Caco-2 (cell line): ENCODE results near the gene NPAS2. TPM values are rescaled to one million over a fixed set of nuclear protein-coding genes. Genes with fewer than 3 reads are reported as not detected.

ENCODE experiments used
- BruUV-seq: library from RNA; stranded (reverse); fragments of 400-500 nt; replicated peaks from 2 replicates; lab custom pipeline; 2021; lab: Mats Ljungman, UMichigan
- CTCF ChIA-PET: fragments of 300-600 bp; sonication (Branson Sonifier 250); formaldehyde crosslinking; loops from one replicate; lab custom pipeline; 2022; ENCODE audit warnings: antibody characterized with exemption; lab: Charles Lee
- POLR2A ChIA-PET: fragments of 300-600 bp; sonication (Branson Sonifier 250); formaldehyde crosslinking; loops from one replicate; lab custom pipeline; 2022; ENCODE audit warnings: antibody characterized with exemption; lab: Charles Lee
- DNase-seq, 2 experiments: peaks; one replicate each; pipeline versions ENCODE4 v3.0.0 to v3.0.0-alpha.2; 2020 to 2022
- H3K27me3 ChIP-seq: replicated peaks from 2 replicates; pipeline ENCODE4 v1.6.0; 2011; ENCODE audit warnings: low read length; ENCODE audit not compliant: control insufficient read depth, insufficient read depth
- H3K36me3 ChIP-seq: 2 replicates; pipeline ENCODE4 v1.5.1; 2011; ENCODE audit warnings: low read length; ENCODE audit not compliant: control insufficient read depth, insufficient read depth
- H3K4me1 ChIP-seq: fragments of 250-450 bp; sonication (Bioruptor Pico); 2 replicates; pipeline ENCODE4 v1.5.1; 2020; ENCODE audit warnings: mild to moderate bottlenecking
- H3K4me3 ChIP-seq: 2 replicates; pipeline ENCODE4 v1.5.1; 2011; ENCODE audit warnings: low read depth, mild to moderate bottlenecking, control low read depth, low read length
- H3K9me3 ChIP-seq: fragments of 250-450 bp; sonication (Bioruptor Pico); 2 replicates; pipeline ENCODE4 v1.5.1; 2020; ENCODE audit warnings: mild to moderate bottlenecking, moderate library complexity
- H3K27ac Mint-ChIP-seq: one replicate; pipeline ENCODE4 v1.8.0; 2022; ENCODE audit warnings: mixed read lengths; ENCODE audit not compliant: unreplicated experiment
- H3K27me3 Mint-ChIP-seq: one replicate; pipeline ENCODE4 v1.8.0; 2022; ENCODE audit warnings: mixed read lengths; ENCODE audit not compliant: insufficient read depth, unreplicated experiment
- H3K36me3 Mint-ChIP-seq: one replicate; pipeline ENCODE4 v1.8.0; 2022; ENCODE audit warnings: mild to moderate bottlenecking, mixed read lengths; ENCODE audit not compliant: insufficient read depth, unreplicated experiment
- H3K4me1 Mint-ChIP-seq: one replicate; pipeline ENCODE4 v1.8.0; 2022; ENCODE audit warnings: low read depth, mixed read lengths; ENCODE audit not compliant: unreplicated experiment
- H3K4me3 Mint-ChIP-seq: one replicate; pipeline ENCODE4 v1.8.0; 2022; ENCODE audit warnings: mild to moderate bottlenecking, moderate library complexity, mixed read lengths; ENCODE audit not compliant: unreplicated experiment
- H3K9me3 Mint-ChIP-seq: one replicate; pipeline ENCODE4 v1.8.0; 2022; ENCODE audit warnings: mixed read lengths; ENCODE audit not compliant: unreplicated experiment
- intact Hi-C: fragments of 100-400 bp; cut with micrococcal nuclease; formaldehyde crosslinking; loops from one replicate; pipeline ENCODE4 v1.10.0; 2022; ENCODE audit not compliant: unreplicated experiment
- total RNA-seq: library from RNA; stranded (reverse); gene quantifications from 2 replicates; pipeline ENCODE4 v1.2.3, GENCODE V29; 2022
- TF ChIP-seq, protein P1 (sequence below), 2 experiments: fragments of 200-600 bp in 1 of 2; IDR thresholded peaks; 1 replicate in 1 of 2; 2 replicates in 1 of 2; pipeline versions ENCODE4 v1.5.1 to v1.8.0; 2011 to 2022; ENCODE audit warnings: antibody characterized with exemption in 1 of 2, control low read depth in 1 of 2, inconsistent platforms in 1 of 2, low read depth in 1 of 2, low read length in 1 of 2, mild to moderate bottlenecking in 1 of 2, moderate library complexity in 1 of 2; ENCODE audit not compliant: insufficient read depth in 1 of 2, severe bottlenecking in 1 of 2, unreplicated experiment in 1 of 2

Gene NPAS2
- total RNA-seq, 1 experiment from 2014 or later, result 2.8 TPM

DNA sequence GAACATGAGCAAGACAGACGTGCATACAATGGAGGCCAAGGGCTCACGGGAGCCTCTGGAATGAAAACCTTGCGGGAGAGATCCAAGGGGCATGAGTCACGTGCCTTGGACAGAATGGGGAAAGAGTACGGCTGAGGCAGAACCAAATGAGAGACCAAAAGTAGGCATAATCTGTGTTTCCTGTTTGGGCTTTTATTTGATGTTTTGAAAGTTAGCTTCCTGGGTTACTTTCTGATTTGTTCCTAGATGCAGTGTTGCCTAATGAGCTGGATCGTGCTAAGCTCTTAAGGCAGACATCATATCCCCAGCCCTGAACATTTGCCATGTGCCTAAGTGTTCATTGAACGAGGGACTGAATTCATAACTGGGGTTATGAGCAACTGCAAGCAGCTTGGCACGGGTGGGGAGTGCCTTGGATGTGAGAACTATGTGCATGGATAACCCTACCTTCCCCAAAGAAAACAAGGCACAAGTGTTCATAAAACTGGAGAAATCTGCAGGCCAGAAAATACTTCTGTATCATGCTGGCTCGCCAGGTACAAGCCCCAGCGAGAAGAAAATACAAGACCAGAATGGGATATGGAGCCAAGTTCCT is 121.8 kb downstream of the NPAS2 start:
- H3K36me3 Mint-ChIP-seq, result no peaks in the 10 kb centered on the region
- TF ChIP-seq, protein P1, sequence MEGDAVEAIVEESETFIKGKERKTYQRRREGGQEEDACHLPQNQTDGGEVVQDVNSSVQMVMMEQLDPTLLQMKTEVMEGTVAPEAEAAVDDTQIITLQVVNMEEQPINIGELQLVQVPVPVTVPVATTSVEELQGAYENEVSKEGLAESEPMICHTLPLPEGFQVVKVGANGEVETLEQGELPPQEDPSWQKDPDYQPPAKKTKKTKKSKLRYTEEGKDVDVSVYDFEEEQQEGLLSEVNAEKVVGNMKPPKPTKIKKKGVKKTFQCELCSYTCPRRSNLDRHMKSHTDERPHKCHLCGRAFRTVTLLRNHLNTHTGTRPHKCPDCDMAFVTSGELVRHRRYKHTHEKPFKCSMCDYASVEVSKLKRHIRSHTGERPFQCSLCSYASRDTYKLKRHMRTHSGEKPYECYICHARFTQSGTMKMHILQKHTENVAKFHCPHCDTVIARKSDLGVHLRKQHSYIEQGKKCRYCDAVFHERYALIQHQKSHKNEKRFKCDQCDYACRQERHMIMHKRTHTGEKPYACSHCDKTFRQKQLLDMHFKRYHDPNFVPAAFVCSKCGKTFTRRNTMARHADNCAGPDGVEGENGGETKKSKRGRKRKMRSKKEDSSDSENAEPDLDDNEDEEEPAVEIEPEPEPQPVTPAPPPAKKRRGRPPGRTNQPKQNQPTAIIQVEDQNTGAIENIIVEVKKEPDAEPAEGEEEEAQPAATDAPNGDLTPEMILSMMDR (IDR thresholded peaks at IDR 0.05; ENCODE audit: insufficient read depth in 1 of 2, low read depth in 1 of 2, low read length in 1 of 2, severe bottlenecking in 1 of 2, unreplicated experiment in 1 of 2), result no peak
- Histone ChIP-seq H3K4me3 (no peak overlapping the region), H3K4me1 (no peaks in the 10 kb centered on the region), H3K27me3 (no peaks in the 10 kb centered on the region), H3K9me3 (no peaks in the 10 kb centered on the region), H3K36me3 (no peaks in the 10 kb centered on the region)
- CTCF ChIA-PET, result no interaction called here
- no peak overlapping the region for H3K27ac Mint-ChIP-seq
- intact Hi-C loops, result no loop called here
- DNase-seq, result no peak
- POLR2A ChIA-PET, result no interaction called here
- peaks cover 4% of the 10 kb centered on the region for H3K4me1 Mint-ChIP-seq
- no TSS peak for BruUV-seq
- H3K27me3 Mint-ChIP-seq, result peaks cover 6% of the 10 kb centered on the region
- no peak overlapping the region for H3K4me3 Mint-ChIP-seq
- H3K9me3 Mint-ChIP-seq, result no peaks in the 10 kb centered on the region

GRCh38 chr2:100944617-100945432 is 124.9 kb downstream of the NPAS2 start:
- CTCF ChIA-PET, result no interaction called here
- POLR2A ChIA-PET, result no interaction called here
- Histone ChIP-seq H3K4me3 (no peak overlapping the region), H3K27me3 (no peaks in the 10 kb centered on the region), H3K9me3 (no peaks in the 10 kb centered on the region), H3K36me3 (no peaks in the 10 kb centered on the region), H3K4me1 (no peaks in the 10 kb centered on the region)
- no peaks in the 10 kb centered on the region for H3K9me3 Mint-ChIP-seq
- no peak overlapping the region for H3K27ac Mint-ChIP-seq
- intact Hi-C loops, result no loop called here
- H3K36me3 Mint-ChIP-seq, result no peaks in the 10 kb centered on the region
- H3K4me3 Mint-ChIP-seq, result no peak overlapping the region
- TF ChIP-seq, protein P1 (IDR thresholded peaks at IDR 0.05; ENCODE audit: insufficient read depth in 1 of 2, low read depth in 1 of 2, low read length in 1 of 2, severe bottlenecking in 1 of 2, unreplicated experiment in 1 of 2), result no peak
- no TSS peak for BruUV-seq
- H3K4me1 Mint-ChIP-seq, result peaks cover 4% of the 10 kb centered on the region
- peaks cover 10% of the 10 kb centered on the region for H3K27me3 Mint-ChIP-seq
- no peak for DNase-seq

DNA sequence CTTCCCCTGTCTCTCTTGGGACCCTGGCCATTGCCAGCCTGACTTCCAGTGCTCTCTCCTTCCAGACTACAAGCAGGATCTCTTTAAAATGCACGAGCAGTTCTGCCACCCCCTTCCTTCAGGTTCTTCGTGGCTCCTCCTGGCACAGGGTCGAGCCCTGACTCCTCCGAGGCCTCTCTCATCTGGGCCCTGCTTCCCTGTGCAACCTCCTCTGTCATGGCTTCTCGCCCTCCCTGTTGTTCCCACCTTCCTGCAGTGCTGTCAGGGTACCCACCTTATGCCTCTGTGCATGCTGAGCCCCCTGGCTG is 125.4 kb downstream of the NPAS2 start:
- no peaks in the 10 kb centered on the region for H3K4me1 ChIP-seq
- ChIA-PET POLR2A (no interaction called here), CTCF (no interaction called here)
- BruUV-seq, result no TSS peak
- H3K36me3 ChIP-seq, result no peaks in the 10 kb centered on the region
- no peaks in the 10 kb centered on the region for H3K9me3 ChIP-seq
- Mint-ChIP-seq H3K27ac (no peak overlapping the region), H3K27me3 (peaks cover 10% of the 10 kb centered on the region), H3K36me3 (no peaks in the 10 kb centered on the region), H3K9me3 (no peaks in the 10 kb centered on the region), H3K4me3 (no peak overlapping the region), H3K4me1 (peaks cover 4% of the 10 kb centered on the region)
- H3K27me3 ChIP-seq, result no peaks in the 10 kb centered on the region
- H3K4me3 ChIP-seq, result no peak overlapping the region
- DNase-seq, result no peak
- TF ChIP-seq, protein P1 (IDR thresholded peaks at IDR 0.05; ENCODE audit: insufficient read depth in 1 of 2, low read depth in 1 of 2, low read length in 1 of 2, severe bottlenecking in 1 of 2, unreplicated experiment in 1 of 2), result no peak
- intact Hi-C loops, result no loop called here
